Measurements from ENCODE around the gene ZFP3. TPM values are rescaled to one million over a fixed set of nuclear protein-coding genes. Genes with fewer than 3 reads are reported as not detected.
"Not testable (repeated sequence)": the region's sequence is repeated elsewhere in the genome, so short reads cannot be mapped to it uniquely, and the experiment has no call there.

ZFP3 gene
- total RNA-seq, 4 donors from 2014 or later = 1.5 to 8.6 (median 5.3) TPM

- H3K36me3 ChIP-seq = no peaks in the 10 kb centered on the region
- TF ChIP-seq POLR2A (IDR thresholded peaks at IDR 0.05) = no peak
- no peak for TF ChIP-seq CTCF (IDR thresholded peaks at IDR 0.05)
- intact Hi-C loops (cut with DNase I; ENCODE audit: low total_unique reads) = no loop called here
Observed at GRCh38 chr17:5133311-5133710, 55.0 kb downstream of the ZFP3 start.

GRCh38 chr17:5133961-5134360 is 55.7 kb downstream of the ZFP3 start:
- H3K9me3 ChIP-seq; H3K27me3 ChIP-seq; H3K4me3 ChIP-seq; intact Hi-C loops (cut with DNase I; ENCODE audit: low total_unique reads); H3K27ac ChIP-seq; H3K36me3 ChIP-seq; DNase-seq; H3K4me1 ChIP-seq: not testable (repeated sequence)

More at GRCh38 chr17:5133311-5133710, 55.0 kb downstream of the ZFP3 start:
- Histone ChIP-seq H3K4me3 (no peak overlapping the region), H3K9me3 (no peaks in the 10 kb centered on the region), H3K27me3 (no peaks in the 10 kb centered on the region), H3K27ac (no peak overlapping the region), H3K4me1 (no peaks in the 10 kb centered on the region)
- DNase-seq = no peak

DNA sequence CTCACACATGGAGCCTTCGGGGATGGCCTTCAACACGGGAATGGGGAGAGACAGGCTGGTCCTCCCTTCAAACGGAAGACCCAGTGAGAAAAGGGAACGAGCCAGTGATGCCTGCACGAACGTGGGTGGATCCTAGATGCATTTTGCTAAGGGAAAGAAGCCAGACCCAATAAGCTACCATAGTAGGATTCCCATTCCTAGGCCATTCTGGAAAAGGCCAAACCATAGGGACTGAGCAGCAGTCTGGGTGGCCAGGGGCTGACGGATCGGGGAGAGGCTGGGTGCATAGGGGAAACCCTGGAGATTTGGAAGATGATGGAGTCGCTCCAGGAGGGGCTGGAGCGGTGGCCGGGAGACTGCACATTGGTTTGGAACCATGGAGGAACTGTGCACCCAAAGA is 56.3 kb downstream of the ZFP3 start:
- H3K4me1 ChIP-seq; H3K9me3 ChIP-seq; H3K36me3 ChIP-seq; intact Hi-C loops (cut with DNase I; ENCODE audit: low total_unique reads); DNase-seq; H3K27ac ChIP-seq; H3K4me3 ChIP-seq; H3K27me3 ChIP-seq: not testable (repeated sequence)

DNA sequence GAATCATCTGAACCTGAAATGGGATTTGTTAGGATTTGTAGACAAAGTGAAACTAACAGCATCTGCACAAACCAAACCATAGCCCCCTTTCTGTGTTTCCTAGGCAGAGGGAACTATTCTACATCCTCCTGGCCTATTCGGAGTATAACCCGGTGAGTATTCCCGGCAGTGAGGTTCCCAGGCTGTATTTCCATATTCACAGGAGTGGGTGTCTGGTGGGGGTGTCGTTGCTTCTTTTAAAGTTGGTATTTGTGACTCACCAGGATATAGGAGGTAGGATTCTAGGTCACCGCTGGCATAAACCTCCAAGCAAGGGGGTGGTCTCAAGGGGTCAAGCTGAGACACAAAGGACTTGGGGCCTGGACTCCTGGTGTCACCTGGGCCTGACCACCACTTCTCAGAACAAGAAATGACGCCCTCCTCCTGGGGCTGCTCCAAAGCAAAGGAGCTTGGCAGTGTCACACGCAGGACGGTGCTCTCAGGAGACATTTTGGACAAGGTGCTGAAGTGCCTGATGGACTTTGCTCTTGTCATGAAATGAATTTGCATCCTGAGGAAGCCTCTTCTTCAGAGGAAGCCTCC is 57.0 kb downstream of the ZFP3 start:
- H3K4me3 ChIP-seq; H3K27ac ChIP-seq; H3K4me1 ChIP-seq; DNase-seq; H3K36me3 ChIP-seq; H3K27me3 ChIP-seq; intact Hi-C loops (cut with DNase I; ENCODE audit: low total_unique reads); H3K9me3 ChIP-seq: not testable (repeated sequence)

DNA sequence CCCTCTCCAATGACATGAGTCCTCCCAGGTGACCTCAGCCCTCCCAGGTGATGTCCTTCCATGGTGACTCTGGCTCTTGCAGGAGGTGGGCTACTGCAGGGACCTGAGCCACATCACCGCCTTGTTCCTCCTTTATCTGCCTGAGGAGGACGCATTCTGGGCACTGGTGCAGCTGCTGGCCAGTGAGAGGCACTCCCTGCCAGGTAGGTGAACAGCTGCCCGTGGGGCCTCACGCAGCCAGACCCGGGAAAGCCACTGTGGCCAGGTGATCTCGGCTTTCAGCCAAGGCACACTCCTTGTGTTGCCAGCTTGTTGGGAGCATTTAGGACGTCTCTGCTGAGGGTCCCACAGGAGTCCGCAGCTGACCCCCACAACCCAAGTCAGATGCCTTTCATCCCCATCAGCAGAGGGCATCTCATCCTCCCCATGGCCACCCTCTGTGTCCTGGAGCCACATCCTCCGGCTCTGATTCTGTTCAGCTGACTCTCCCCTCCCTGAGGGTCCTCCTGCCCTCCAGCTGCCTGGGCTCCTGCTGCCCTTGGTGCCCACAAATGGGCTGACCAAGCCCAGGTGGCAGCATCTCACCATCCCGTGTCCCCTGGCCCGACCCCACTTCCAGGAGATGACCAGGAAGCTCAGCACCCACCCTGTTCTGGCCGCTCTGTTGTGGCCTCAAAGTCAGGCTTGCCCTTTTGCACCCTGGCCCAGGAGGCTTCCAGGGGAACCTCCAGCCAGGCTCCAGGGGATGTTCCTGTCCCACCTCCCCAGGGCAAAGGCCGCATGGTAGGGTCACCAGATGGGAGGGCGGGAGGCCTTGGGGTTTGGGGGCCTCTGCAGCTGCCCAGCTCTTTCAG is 57.7 kb downstream of the ZFP3 start:
- Histone ChIP-seq H3K9me3 (no peaks in the 10 kb centered on the region), H3K4me1 (no peaks in the 10 kb centered on the region), H3K27me3 (no peaks in the 10 kb centered on the region), H3K27ac (no peak overlapping the region), H3K4me3 (no peak overlapping the region), H3K36me3 (no peaks in the 10 kb centered on the region)
- no peak for DNase-seq
- intact Hi-C loops (cut with DNase I; ENCODE audit: low total_unique reads) = no loop called here
- TF ChIP-seq CTCF (IDR thresholded peaks at IDR 0.05) (no peak), POLR2A (IDR thresholded peaks at IDR 0.05) (no peak)

DNA sequence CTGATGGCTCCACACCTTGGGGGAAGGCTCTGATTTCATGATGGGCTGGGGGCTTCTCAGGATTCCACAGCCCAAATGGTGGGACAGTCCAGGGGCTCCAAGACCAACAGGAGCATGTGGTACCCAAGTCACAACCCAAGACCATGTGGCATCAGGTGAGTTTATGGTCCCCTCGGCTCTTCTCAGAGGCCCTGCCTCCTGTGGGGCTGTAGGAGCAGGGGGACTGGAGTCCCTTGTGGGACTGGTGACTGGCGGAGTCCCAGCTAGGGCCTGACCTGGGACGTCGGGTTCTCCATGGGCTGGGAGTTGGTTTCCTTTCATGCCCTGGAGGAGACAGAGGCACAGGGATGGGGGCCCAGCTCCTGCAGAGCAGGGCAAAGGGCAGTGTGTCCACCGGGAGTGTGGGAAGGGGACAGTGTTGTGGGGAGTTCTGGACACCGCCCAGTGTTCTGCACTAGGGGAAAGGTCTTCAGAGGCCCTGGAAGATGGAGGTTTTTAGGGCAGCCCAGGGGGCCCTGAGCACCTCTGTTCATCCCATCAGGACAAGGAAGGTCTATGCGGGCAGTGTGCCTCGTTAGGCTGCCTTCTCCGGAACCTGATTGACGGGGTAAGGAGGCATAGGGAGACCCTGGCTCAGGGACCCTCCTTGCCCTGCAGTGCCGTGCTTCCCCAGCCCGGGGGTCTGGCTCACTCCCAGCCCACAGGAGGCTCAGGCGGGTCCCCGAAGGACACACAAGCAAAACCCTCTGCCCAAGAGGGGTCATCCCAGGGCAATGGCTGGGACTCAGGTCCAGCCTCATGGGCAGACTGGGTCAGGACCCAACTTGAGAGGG is 58.5 kb downstream of the ZFP3 start:
- H3K27ac ChIP-seq; H3K27me3 ChIP-seq; H3K9me3 ChIP-seq; H3K36me3 ChIP-seq; H3K4me3 ChIP-seq; DNase-seq; H3K4me1 ChIP-seq; intact Hi-C loops (cut with DNase I; ENCODE audit: low total_unique reads): not testable (repeated sequence)

GRCh38 chr17:5137511-5138197 is 59.4 kb downstream of the ZFP3 start:
- H3K4me1 ChIP-seq; H3K9me3 ChIP-seq; H3K27me3 ChIP-seq; DNase-seq; intact Hi-C loops (cut with DNase I; ENCODE audit: low total_unique reads); H3K36me3 ChIP-seq; H3K27ac ChIP-seq; H3K4me3 ChIP-seq: not testable (repeated sequence)

- H3K36me3 ChIP-seq; DNase-seq; H3K4me1 ChIP-seq; H3K27ac ChIP-seq; intact Hi-C loops (cut with DNase I; ENCODE audit: low total_unique reads); H3K27me3 ChIP-seq; H3K9me3 ChIP-seq; H3K4me3 ChIP-seq: not testable (repeated sequence)
Observed at GRCh38 chr17:5138198-5138544, 59.9 kb downstream of the ZFP3 start.
